GM18505 (cell line): ENCODE data around the gene NUP107.

Experiments used
- ATAC-seq: cut with Tn5 transposase; IDR thresholded peaks from one replicate; pipeline ENCODE4 v1.9.1; 2021; ENCODE audit not compliant: unreplicated experiment
- POLR2A ChIP-seq: IDR thresholded peaks from 4 replicates; pipeline ENCODE4 v1.6.1; 2011; ENCODE audit warnings: borderline replicate concordance; ENCODE audit not compliant: insufficient read depth, insufficient read length; ENCODE audit errors: extremely low read depth

The NUP107 gene

DNA sequence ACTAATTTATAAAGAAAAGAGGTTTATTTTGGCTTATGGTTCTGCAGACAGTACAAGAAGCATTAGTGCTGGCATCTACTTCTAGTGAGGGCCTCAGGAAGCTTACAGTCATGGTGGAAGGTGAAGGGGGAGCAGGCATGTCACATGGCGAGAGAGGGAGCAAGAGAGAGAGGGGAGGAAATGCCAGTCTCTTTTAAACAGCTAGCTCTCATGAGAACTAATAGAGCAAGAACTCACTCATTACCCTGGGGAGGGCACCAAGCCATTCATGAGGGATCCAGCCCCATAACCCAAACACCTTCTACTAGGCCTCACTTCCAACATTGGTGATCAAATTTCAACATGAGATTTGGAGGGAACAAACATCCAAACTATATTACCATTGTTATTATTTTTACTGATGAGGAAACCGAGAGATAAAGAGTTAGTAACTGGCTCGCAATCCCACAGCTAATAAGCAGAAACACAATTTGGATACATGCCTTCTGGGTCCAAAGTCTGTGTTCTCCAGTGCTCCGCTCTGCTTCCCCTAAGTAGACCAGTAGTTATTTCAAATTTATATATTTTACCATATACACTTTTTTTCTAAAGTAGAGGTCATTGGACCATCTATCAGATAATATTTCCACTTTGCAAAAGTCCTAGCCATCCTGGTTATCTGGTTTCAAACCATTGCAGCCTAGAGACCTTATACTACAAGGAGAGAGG, 68.9 kb downstream of the NUP107 start:
- TF ChIP-seq POLR2A = no peak
- ATAC-seq = no peak

DNA sequence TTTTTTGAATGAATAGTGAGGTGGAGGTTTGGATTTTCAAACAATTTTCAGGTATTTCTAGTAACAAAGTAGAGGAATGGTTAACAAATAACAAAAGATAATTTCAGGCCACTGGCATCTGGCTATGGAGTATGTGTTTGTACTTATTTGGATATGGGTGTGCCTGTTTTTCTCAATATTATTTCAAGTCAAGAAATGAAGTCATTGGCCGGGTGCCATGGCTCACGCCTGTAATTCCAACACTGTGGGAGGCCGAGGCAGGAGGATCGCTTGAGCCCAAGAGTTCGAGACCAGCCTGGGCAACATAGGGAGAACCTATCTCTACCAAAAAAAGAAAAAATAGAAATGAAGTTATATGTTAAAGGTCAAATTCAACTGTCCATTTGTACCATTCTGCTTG, 73.1 kb downstream of the NUP107 start:
- no peak for TF ChIP-seq POLR2A
- no peak for ATAC-seq

- TF ChIP-seq POLR2A = no peak
- no peak for ATAC-seq
These were observed 74.1 kb downstream of the NUP107 start for GRCh38 chr12:68760806-68761441.

DNA sequence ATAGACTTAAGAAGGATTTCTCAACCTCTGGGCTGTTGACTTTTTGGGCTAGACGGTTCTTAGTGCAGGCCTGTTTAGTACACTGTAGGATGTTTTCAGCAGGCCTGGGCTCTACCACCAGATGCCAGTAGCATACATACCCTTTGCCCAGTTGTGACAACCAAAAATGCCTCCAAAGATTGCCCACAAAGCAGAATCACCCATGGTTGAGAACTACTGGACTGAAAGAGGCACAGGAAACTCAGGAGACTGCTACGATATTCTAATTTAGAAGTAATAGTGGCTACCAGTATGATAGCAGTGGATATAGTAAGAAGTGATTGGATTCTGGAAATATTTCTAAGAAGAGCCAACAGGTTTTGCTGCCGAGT, 74.6 kb downstream of the NUP107 start:
- no peak for ATAC-seq
- TF ChIP-seq POLR2A = no peak

DNA sequence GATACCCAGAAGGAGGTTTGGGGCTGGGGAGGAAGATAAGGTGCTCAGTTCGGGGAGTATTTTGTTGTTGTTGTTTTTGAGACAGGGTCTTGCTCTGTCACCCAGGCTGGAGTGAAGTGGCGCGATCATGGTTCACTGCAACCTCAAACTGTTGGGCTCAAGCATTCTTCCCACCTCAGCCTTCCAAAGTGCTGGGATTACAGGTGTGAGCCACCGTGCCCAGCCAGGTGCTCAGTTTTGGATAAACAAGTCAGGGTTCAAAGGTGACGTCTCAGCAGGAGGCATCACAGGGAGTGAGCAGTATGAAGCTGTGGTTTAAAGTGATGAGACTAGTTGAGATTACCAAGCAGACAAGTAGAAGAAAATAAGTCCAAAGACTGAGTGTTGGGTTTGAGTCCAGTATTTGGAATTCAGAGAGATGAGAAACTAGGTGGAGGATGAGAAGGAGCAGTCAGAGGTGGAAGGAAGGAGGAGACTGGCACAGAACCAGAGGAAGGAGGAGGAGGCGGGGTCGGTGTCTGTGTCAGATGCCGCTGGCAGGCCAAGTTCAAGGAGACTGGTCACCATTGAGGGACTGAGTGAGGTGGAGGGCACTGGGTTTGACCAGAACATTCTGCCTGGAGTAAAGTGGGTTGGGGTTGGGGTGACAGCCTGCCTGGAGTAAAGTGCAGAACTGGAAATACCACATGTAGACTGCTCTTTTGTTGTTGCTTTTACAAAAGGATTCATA, 75.3 kb downstream of the NUP107 start:
- no peak for ATAC-seq
- TF ChIP-seq POLR2A = no peak

GRCh38 chr12:68762691-68763090, 75.9 kb downstream of the NUP107 start:
- ATAC-seq = no peak
- TF ChIP-seq POLR2A = no peak

GRCh38 chr12:68765696-68766095, 78.9 kb downstream of the NUP107 start:
- TF ChIP-seq POLR2A = no peak
- no peak for ATAC-seq

- ATAC-seq = no peak
- no peak for TF ChIP-seq POLR2A
These were observed 79.9 kb downstream of the NUP107 start for GRCh38 chr12:68766646-68767045.

- TF ChIP-seq POLR2A = no peak
These were observed 80.4 kb downstream of the NUP107 start for GRCh38 chr12:68767191-68767590.

GRCh38 chr12:68768431-68768939, 81.7 kb downstream of the NUP107 start:
- no peak for ATAC-seq
- no peak for TF ChIP-seq POLR2A

More at GRCh38 chr12:68767191-68767590, 80.4 kb downstream of the NUP107 start:
- no peak for ATAC-seq

- no peak for TF ChIP-seq POLR2A
- ATAC-seq = no peak
These were observed 83.2 kb downstream of the NUP107 start for GRCh38 chr12:68769941-68770340.

GRCh38 chr12:68771223-68771925, 84.6 kb downstream of the NUP107 start:
- no peak for TF ChIP-seq POLR2A
- ATAC-seq = no peak

GRCh38 chr12:68772714-68773113, 85.9 kb downstream of the NUP107 start:
- TF ChIP-seq POLR2A = no peak
- ATAC-seq = no peak
